Measurements from ENCODE around the gene ATXN7L1. TPM values are rescaled to one million over a fixed set of nuclear protein-coding genes. Genes with fewer than 3 reads are reported as not detected.

ATXN7L1 gene
- total RNA-seq, 3 donors from 2014 or later = 19.7 to 29.5 (median 26.0) TPM

- intact Hi-C loops (cut with DNase I, micrococcal nuclease) = no loop called here
- DNase-seq (no peak), ATAC-seq (no peak)
- no peaks in the 10 kb centered on the region for H3K4me1 ChIP-seq (ENCODE audit: low read depth)
- H3K9me3 ChIP-seq = no peaks in the 10 kb centered on the region
- H3K4me3 ChIP-seq = no peak overlapping the region
- no peaks in the 10 kb centered on the region for H3K36me3 ChIP-seq (ENCODE audit: low read depth)
- TF ChIP-seq CTCF (IDR thresholded peaks at IDR 0.05) = no peak
Measured at GRCh38 chr7:105724688-105725087, 151.7 kb downstream of the ATXN7L1 start.

GRCh38 chr7:105723572-105723971, 152.8 kb downstream of the ATXN7L1 start:
- ATAC-seq (no peak), DNase-seq (peak in 1 of 3 donors; percentile 9)
- no peak for TF ChIP-seq CTCF (IDR thresholded peaks at IDR 0.05)
- Histone ChIP-seq H3K9me3 (no peaks in the 10 kb centered on the region), H3K4me3 (no peak overlapping the region), H3K4me1 (ENCODE audit: low read depth) (no peaks in the 10 kb centered on the region), H3K36me3 (ENCODE audit: low read depth) (no peaks in the 10 kb centered on the region)
- intact Hi-C loops (cut with DNase I, micrococcal nuclease) = no loop called here

GRCh38 chr7:105721571-105722104, 154.8 kb downstream of the ATXN7L1 start:
- no peak for ATAC-seq
- no peak for TF ChIP-seq CTCF (IDR thresholded peaks at IDR 0.05)
- Histone ChIP-seq H3K9me3 (no peaks in the 10 kb centered on the region), H3K36me3 (ENCODE audit: low read depth) (no peaks in the 10 kb centered on the region), H3K4me3 (no peak overlapping the region), H3K4me1 (ENCODE audit: low read depth) (no peaks in the 10 kb centered on the region)
- intact Hi-C loops (cut with DNase I, micrococcal nuclease) = no loop called here
- DNase-seq = no peak

GRCh38 chr7:105719919-105720318, 156.5 kb downstream of the ATXN7L1 start:
- no peak for TF ChIP-seq CTCF (IDR thresholded peaks at IDR 0.05)
- Histone ChIP-seq H3K9me3 (no peaks in the 10 kb centered on the region), H3K4me3 (no peak overlapping the region), H3K4me1 (ENCODE audit: low read depth) (no peaks in the 10 kb centered on the region), H3K36me3 (ENCODE audit: low read depth) (no peaks in the 10 kb centered on the region)
- intact Hi-C loops (cut with DNase I, micrococcal nuclease) = no loop called here
- DNase-seq (no peak), ATAC-seq (no peak)

- Histone ChIP-seq H3K36me3 (ENCODE audit: low read depth) (no peaks in the 10 kb centered on the region), H3K4me1 (ENCODE audit: low read depth) (no peaks in the 10 kb centered on the region), H3K9me3 (no peaks in the 10 kb centered on the region), H3K4me3 (no peak overlapping the region)
- TF ChIP-seq CTCF (IDR thresholded peaks at IDR 0.05) = no peak
- DNase-seq (no peak), ATAC-seq (no peak)
- intact Hi-C loops (cut with DNase I, micrococcal nuclease) = no loop called here
Measured at GRCh38 chr7:105719395-105719794, 157.0 kb downstream of the ATXN7L1 start.

GRCh38 chr7:105718511-105718925, 157.9 kb downstream of the ATXN7L1 start:
- Histone ChIP-seq H3K36me3 (ENCODE audit: low read depth) (no peaks in the 10 kb centered on the region), H3K4me3 (no peak overlapping the region), H3K4me1 (ENCODE audit: low read depth) (no peaks in the 10 kb centered on the region), H3K9me3 (no peaks in the 10 kb centered on the region)
- intact Hi-C loops (cut with DNase I, micrococcal nuclease) = no loop called here
- DNase-seq = no peak
- ATAC-seq = peak; percentile 25
- TF ChIP-seq CTCF (IDR thresholded peaks at IDR 0.05) = no peak

All from mucosa of descending colon (tissue), 3 donors.